CD8-positive, alpha-beta memory T cell (primary cell): ENCODE measurements around the gene GRHPR. TPM values are rescaled to one million over a fixed set of nuclear protein-coding genes. Genes with fewer than 3 reads are reported as not detected.

Source experiments
- CTCF ChIA-PET: fragments of 350-600 bp; sonication (Branson Sonifier 250); formaldehyde crosslinking; loops from one replicate; lab custom pipeline; 2021; ENCODE audit warnings: antibody characterized with exemption; lab: Charles Lee
- POLR2A ChIA-PET: fragments of 350-600 bp; sonication (Branson Sonifier 250); formaldehyde crosslinking; loops from one replicate; lab custom pipeline; 2021; ENCODE audit warnings: antibody characterized with exemption; lab: Charles Lee
- DNase-seq, 5 donors: peaks; one replicate each; pipeline versions ENCODE4 v3.0.0 to v3.0.0-alpha.2; 2020 to 2022; ENCODE audit warnings: mixed read lengths in 1 of 5
- H3K27ac ChIP-seq: one replicate; pipeline ENCODE4 v1.7.0; 2013; ENCODE audit warnings: low read depth, mild to moderate bottlenecking, low read length, moderate library complexity
- H3K27me3 ChIP-seq: 2 replicates; pipeline ENCODE4 v1.7.0; 2013; ENCODE audit warnings: low read length, mild to moderate bottlenecking; ENCODE audit not compliant: insufficient read depth, poor library complexity, severe bottlenecking
- H3K36me3 ChIP-seq: 2 replicates; pipeline ENCODE4 v1.7.0; 2013; ENCODE audit warnings: mild to moderate bottlenecking, low read length, moderate library complexity; ENCODE audit not compliant: insufficient read depth
- H3K4me1 ChIP-seq: 2 replicates; pipeline ENCODE4 v1.7.0; 2013; ENCODE audit warnings: mild to moderate bottlenecking, low read length, moderate library complexity; ENCODE audit not compliant: insufficient read depth
- H3K4me3 ChIP-seq: 2 replicates; pipeline ENCODE4 v1.7.0; 2013; ENCODE audit warnings: mild to moderate bottlenecking, low read length
- H3K9me3 ChIP-seq: 2 replicates; pipeline ENCODE4 v1.7.0; 2013; ENCODE audit warnings: mild to moderate bottlenecking, low read length
- H3K27ac Mint-ChIP-seq, 8 donors: one replicate each; pipeline ENCODE4 v1.8.0; 2020 to 2021; ENCODE audit warnings: mixed read lengths in 8 of 8, mild to moderate bottlenecking in 6 of 8, inconsistent platforms in 3 of 8, moderate library complexity in 3 of 8
- H3K27me3 Mint-ChIP-seq, 2 donors: one replicate each; pipeline ENCODE4 v1.8.0; 2020 to 2021; ENCODE audit warnings: mixed read lengths in 2 of 2, mild to moderate bottlenecking in 1 of 2, moderate library complexity in 1 of 2
- H3K36me3 Mint-ChIP-seq, 3 donors: one replicate each; pipeline ENCODE4 v1.8.0; 2020 to 2021; ENCODE audit warnings: mixed read lengths in 3 of 3, inconsistent platforms in 1 of 3, mild to moderate bottlenecking in 1 of 3
- H3K4me1 Mint-ChIP-seq, 3 donors: one replicate each; pipeline ENCODE4 v1.8.0; 2020 to 2021; ENCODE audit warnings: mixed read lengths in 3 of 3, inconsistent platforms in 1 of 3, mild to moderate bottlenecking in 1 of 3
- H3K4me3 Mint-ChIP-seq, 7 donors: one replicate each; pipeline ENCODE4 v1.8.0; 2020 to 2021; ENCODE audit warnings: mixed read lengths in 7 of 7, mild to moderate bottlenecking in 6 of 7, moderate library complexity in 4 of 7, inconsistent platforms in 2 of 7
- H3K9me3 Mint-ChIP-seq, 5 donors: one replicate each; pipeline ENCODE4 v1.8.0; 2020 to 2022; ENCODE audit warnings: mixed read lengths in 5 of 5, mild to moderate bottlenecking in 3 of 5, moderate library complexity in 2 of 5, inconsistent platforms in 1 of 5
- polyA plus RNA-seq: library from polyadenylated mRNA; unstranded; fragments of 300-500 nt; fragmentation: Illumina TruSeq; gene quantifications from one replicate; pipeline ENCODE4 v1.2.3, GENCODE V29; 2021
- total RNA-seq, 2 experiments: library from RNA; stranded (reverse); gene quantifications; one replicate each; pipeline ENCODE4 v1.2.3, GENCODE V29; 2021

The GRHPR gene
- total and polyA plus RNA-seq, 3 experiments from 2014 or later: 77.4 to 94.1 (median 87.4) TPM

GRCh38 chr9:37410969-37411785 lies 11.3 kb upstream of the GRHPR start:
- H3K27ac ChIP-seq: no peak overlapping the region
- POLR2A ChIA-PET: interaction anchor here (1.2 kb wide), 1 partner anchor 54 kb away, joined by 3 read pairs; the partner anchor contains the start of gene ZBTB5

GRCh38 chr9:37412431-37413151 lies 9.9 kb upstream of the GRHPR start:
- Histone ChIP-seq H3K36me3 (no peaks in the 10 kb centered on the region), H3K27me3 (no peaks in the 10 kb centered on the region)
- no peak overlapping the region for H3K4me3 Mint-ChIP-seq

More at GRCh38 chr9:37410969-37411785, 11.3 kb upstream of the GRHPR start:
- Histone ChIP-seq H3K4me1 (peaks cover 12% of the 10 kb centered on the region), H3K4me3 (no peak overlapping the region), H3K36me3 (no peaks in the 10 kb centered on the region), H3K9me3 (no peaks in the 10 kb centered on the region), H3K27me3 (no peaks in the 10 kb centered on the region)
- H3K36me3 Mint-ChIP-seq: peaks cover 0 to 2% (median 0%) of the 10 kb centered on the region in 3 donors
- CTCF ChIA-PET: interaction anchor here (1.2 to 1.7 kb wide), 6 partner anchors 8 to 538 kb away, joined by 3 to 5 read pairs (median 4); no protein-coding TSS in a partner anchor
- no peaks in the 10 kb centered on the region for H3K9me3 Mint-ChIP-seq
- DNase-seq: no peak
- peak overlapping the region in 2 of 8 donors; percentile 47 to 72 for H3K27ac Mint-ChIP-seq
- H3K4me3 Mint-ChIP-seq: no peak overlapping the region
- peaks cover 6 to 7% of the 10 kb centered on the region in 2 donors for H3K27me3 Mint-ChIP-seq
- peaks cover 21 to 34% (median 22%) of the 10 kb centered on the region in 3 donors for H3K4me1 Mint-ChIP-seq

GRCh38 chr9:37413311-37413710 lies 9.2 kb upstream of the GRHPR start:
- CTCF ChIA-PET: no interaction called here
- Histone ChIP-seq H3K4me1 (peaks cover 12% of the 10 kb centered on the region), H3K27ac (no peak overlapping the region)

More at GRCh38 chr9:37412431-37413151, 9.9 kb upstream of the GRHPR start:
- peaks cover 0 to 2% (median 0%) of the 10 kb centered on the region in 3 donors for H3K36me3 Mint-ChIP-seq
- ChIA-PET POLR2A (interaction anchor here (1.0 kb wide), 1 partner anchor 52 kb away, joined by 4 read pairs; the partner anchor contains the start of gene ZBTB5), CTCF (interaction anchor here (0.6 to 1.5 kb wide), 3 partner anchors 9 to 378 kb away, joined by 3 to 4 read pairs (median 4); partner anchors contain the start of gene PAX5)
- peaks cover 19 to 30% (median 22%) of the 10 kb centered on the region in 3 donors for H3K4me1 Mint-ChIP-seq
- Histone ChIP-seq H3K9me3 (no peaks in the 10 kb centered on the region), H3K4me3 (no peak overlapping the region), H3K4me1 (peaks cover 12% of the 10 kb centered on the region), H3K27ac (no peak overlapping the region)
- DNase-seq: no peak
- H3K9me3 Mint-ChIP-seq: no peaks in the 10 kb centered on the region
- peaks cover 6 to 7% of the 10 kb centered on the region in 2 donors for H3K27me3 Mint-ChIP-seq
- H3K27ac Mint-ChIP-seq: peak overlapping the region in 1 of 8 donors; percentile 54

GRCh38 chr9:37414503-37414943 lies 8.0 kb upstream of the GRHPR start:
- POLR2A ChIA-PET: no interaction called here
- peaks cover 7 to 9% of the 10 kb centered on the region in 2 donors for H3K27me3 Mint-ChIP-seq
- Histone ChIP-seq H3K36me3 (no peaks in the 10 kb centered on the region), H3K4me3 (no peak overlapping the region), H3K9me3 (no peaks in the 10 kb centered on the region), H3K27ac (no peak overlapping the region), H3K27me3 (no peaks in the 10 kb centered on the region), H3K4me1 (peaks cover 8% of the 10 kb centered on the region)
- H3K4me3 Mint-ChIP-seq: no peak overlapping the region
- peaks cover 12 to 19% (median 15%) of the 10 kb centered on the region in 3 donors for H3K4me1 Mint-ChIP-seq
- H3K9me3 Mint-ChIP-seq: no peaks in the 10 kb centered on the region
- no peak overlapping the region for H3K27ac Mint-ChIP-seq
- H3K36me3 Mint-ChIP-seq: peaks cover 0 to 2% (median 0%) of the 10 kb centered on the region in 3 donors
- CTCF ChIA-PET: interaction anchor here (1.0 to 2.1 kb wide), 7 partner anchors 11 to 294 kb away, joined by 3 to 10 read pairs (median 4); partner anchors contain the start of genes POLR1E, TOMM5, ZBTB5 and ZCCHC7
- DNase-seq: no peak

More at GRCh38 chr9:37413311-37413710, 9.2 kb upstream of the GRHPR start:
- H3K36me3 ChIP-seq: no peaks in the 10 kb centered on the region
- H3K4me3 Mint-ChIP-seq: no peak overlapping the region
- no peak overlapping the region for H3K4me3 ChIP-seq
- no peak overlapping the region for H3K27ac Mint-ChIP-seq
- no peaks in the 10 kb centered on the region for H3K9me3 Mint-ChIP-seq
- DNase-seq: no peak
- H3K36me3 Mint-ChIP-seq: peaks cover 0 to 2% (median 0%) of the 10 kb centered on the region in 3 donors
- POLR2A ChIA-PET: no interaction called here
- peaks cover 6 to 7% of the 10 kb centered on the region in 2 donors for H3K27me3 Mint-ChIP-seq
- H3K9me3 ChIP-seq: no peaks in the 10 kb centered on the region
- H3K4me1 Mint-ChIP-seq: peaks cover 19 to 30% (median 22%) of the 10 kb centered on the region in 3 donors
- H3K27me3 ChIP-seq: no peaks in the 10 kb centered on the region

GRCh38 chr9:37415011-37415719 lies 7.3 kb upstream of the GRHPR start:
- Mint-ChIP-seq H3K27me3 (peaks cover 7 to 9% of the 10 kb centered on the region in 2 donors), H3K27ac (peak overlapping the region in 6 of 8 donors; percentile 11 to 87 (median 70)), H3K36me3 (peaks cover 0 to 2% (median 0%) of the 10 kb centered on the region in 3 donors), H3K4me3 (peak overlapping the region in 5 of 7 donors; percentile 26 to 84 (median 53)), H3K4me1 (peaks cover 7 to 13% (median 9%) of the 10 kb centered on the region in 3 donors), H3K9me3 (no peaks in the 10 kb centered on the region)
- Histone ChIP-seq H3K36me3 (no peaks in the 10 kb centered on the region), H3K4me1 (peaks cover 4% of the 10 kb centered on the region), H3K27me3 (no peaks in the 10 kb centered on the region), H3K9me3 (no peaks in the 10 kb centered on the region), H3K27ac (no peak overlapping the region), H3K4me3 (no peak overlapping the region)
- POLR2A ChIA-PET: interaction anchor here (0.7 kb wide), 1 partner anchor 84 kb away, joined by 3 read pairs; no protein-coding TSS in a partner anchor
- CTCF ChIA-PET: interaction anchor here (0.8 to 2.1 kb wide), 9 partner anchors 10 to 543 kb away, joined by 3 to 10 read pairs (median 4); partner anchors contain the start of genes POLR1E, TOMM5, ZBTB5 and ZCCHC7
- DNase-seq: peak; percentile 57 to 79 (median 61)

- CTCF ChIA-PET: interaction anchor here (1.2 kb wide), 1 partner anchor 175 kb away, joined by 3 read pairs; the partner anchor contains the start of gene TOMM5
- no peak overlapping the region for H3K4me3 ChIP-seq
- H3K36me3 ChIP-seq: no peaks in the 10 kb centered on the region
- no peak overlapping the region for H3K27ac ChIP-seq
- Mint-ChIP-seq H3K27ac (no peak overlapping the region), H3K4me3 (no peak overlapping the region), H3K27me3 (peaks cover 7% of the 10 kb centered on the region in 2 donors), H3K4me1 (peaks cover 13 to 15% (median 15%) of the 10 kb centered on the region in 3 donors), H3K9me3 (no peaks in the 10 kb centered on the region), H3K36me3 (peaks cover 0 to 2% (median 2%) of the 10 kb centered on the region in 3 donors)
- POLR2A ChIA-PET: no interaction called here
- peaks cover 10% of the 10 kb centered on the region for H3K4me1 ChIP-seq
- H3K27me3 ChIP-seq: no peaks in the 10 kb centered on the region
- DNase-seq: no peak
- no peaks in the 10 kb centered on the region for H3K9me3 ChIP-seq
Observed at GRCh38 chr9:37417252-37417803, 5.2 kb upstream of the GRHPR start.
